ENCODE measurements around the gene GABRB1. TPM values are rescaled to one million over a fixed set of nuclear protein-coding genes. Genes with fewer than 3 reads are reported as not detected.

The GABRB1 gene
- total RNA-seq, 4 donors from 2014 or later, result not detected

GRCh38 chr4:47195706-47196105 lies 164.3 kb downstream of the GABRB1 start:
- no peaks in the 10 kb centered on the region for H3K36me3 ChIP-seq
- no peak overlapping the region for H3K27ac ChIP-seq
- ATAC-seq, result no peak

GRCh38 chr4:47198791-47199190 lies 167.4 kb downstream of the GABRB1 start:
- no peak overlapping the region for H3K27ac ChIP-seq
- H3K27me3 ChIP-seq, result no peaks in the 10 kb centered on the region
- 50 to 74% methylated on average over 1 to 5 of the region's 5 CpGs for WGBS, 2 donors (ENCODE audit: low coverage in 1 of 2)
- no peaks in the 10 kb centered on the region for H3K4me1 ChIP-seq
- TF ChIP-seq POLR2AphosphoS5 (IDR thresholded peaks at IDR 0.05), result no peak
- TF ChIP-seq EP300 (IDR thresholded peaks at IDR 0.05), result no peak
- TF ChIP-seq, protein P1, sequence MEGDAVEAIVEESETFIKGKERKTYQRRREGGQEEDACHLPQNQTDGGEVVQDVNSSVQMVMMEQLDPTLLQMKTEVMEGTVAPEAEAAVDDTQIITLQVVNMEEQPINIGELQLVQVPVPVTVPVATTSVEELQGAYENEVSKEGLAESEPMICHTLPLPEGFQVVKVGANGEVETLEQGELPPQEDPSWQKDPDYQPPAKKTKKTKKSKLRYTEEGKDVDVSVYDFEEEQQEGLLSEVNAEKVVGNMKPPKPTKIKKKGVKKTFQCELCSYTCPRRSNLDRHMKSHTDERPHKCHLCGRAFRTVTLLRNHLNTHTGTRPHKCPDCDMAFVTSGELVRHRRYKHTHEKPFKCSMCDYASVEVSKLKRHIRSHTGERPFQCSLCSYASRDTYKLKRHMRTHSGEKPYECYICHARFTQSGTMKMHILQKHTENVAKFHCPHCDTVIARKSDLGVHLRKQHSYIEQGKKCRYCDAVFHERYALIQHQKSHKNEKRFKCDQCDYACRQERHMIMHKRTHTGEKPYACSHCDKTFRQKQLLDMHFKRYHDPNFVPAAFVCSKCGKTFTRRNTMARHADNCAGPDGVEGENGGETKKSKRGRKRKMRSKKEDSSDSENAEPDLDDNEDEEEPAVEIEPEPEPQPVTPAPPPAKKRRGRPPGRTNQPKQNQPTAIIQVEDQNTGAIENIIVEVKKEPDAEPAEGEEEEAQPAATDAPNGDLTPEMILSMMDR (IDR thresholded peaks at IDR 0.05), result no peak
- no peak for TF ChIP-seq POLR2A (IDR thresholded peaks at IDR 0.05)
- no peaks in the 10 kb centered on the region for H3K9me3 ChIP-seq
- H3K4me3 ChIP-seq, result no peak overlapping the region
- H3K36me3 ChIP-seq, result no peaks in the 10 kb centered on the region
- ATAC-seq, result no peak

More at GRCh38 chr4:47195706-47196105, 164.3 kb downstream of the GABRB1 start:
- H3K9me3 ChIP-seq, result no peaks in the 10 kb centered on the region
- no peak overlapping the region for H3K4me3 ChIP-seq
- H3K27me3 ChIP-seq, result no peaks in the 10 kb centered on the region
- TF ChIP-seq EP300 (IDR thresholded peaks at IDR 0.05), result no peak
- TF ChIP-seq POLR2A (IDR thresholded peaks at IDR 0.05), result no peak
- TF ChIP-seq POLR2AphosphoS5 (IDR thresholded peaks at IDR 0.05), result no peak
- TF ChIP-seq, protein P1 (IDR thresholded peaks at IDR 0.05), result no peak
- no peaks in the 10 kb centered on the region for H3K4me1 ChIP-seq

DNA sequence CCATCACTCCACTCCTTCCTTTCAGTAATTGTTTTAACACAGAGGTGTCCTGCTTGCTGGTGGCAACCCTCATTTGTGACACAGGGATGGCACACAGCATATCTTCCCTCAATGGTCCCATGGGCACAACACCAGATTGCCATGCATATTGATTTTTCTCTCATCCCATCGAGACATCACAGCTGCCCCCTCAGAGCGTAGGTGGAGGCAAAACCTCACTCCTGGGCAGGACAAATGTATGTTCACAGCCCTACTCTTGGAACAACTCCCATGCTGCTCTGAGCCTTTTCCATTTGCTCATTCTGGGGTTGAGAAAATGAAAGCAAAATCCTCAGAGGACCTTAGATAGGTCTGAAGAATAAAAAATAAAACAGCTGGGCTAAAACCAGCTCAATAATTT lies 172.2 kb downstream of the GABRB1 start:
- H3K27me3 ChIP-seq, result no peaks in the 10 kb centered on the region
- no peaks in the 10 kb centered on the region for H3K36me3 ChIP-seq
- H3K27ac ChIP-seq, result no peak overlapping the region
- H3K9me3 ChIP-seq, result no peaks in the 10 kb centered on the region
- H3K4me1 ChIP-seq, result no peaks in the 10 kb centered on the region
- TF ChIP-seq EP300 (IDR thresholded peaks at IDR 0.05), result no peak
- TF ChIP-seq POLR2A (IDR thresholded peaks at IDR 0.05), result no peak
- TF ChIP-seq, protein P1 (IDR thresholded peaks at IDR 0.05), result no peak
- TF ChIP-seq POLR2AphosphoS5 (IDR thresholded peaks at IDR 0.05), result no peak
- no peak overlapping the region for H3K4me3 ChIP-seq
- no peak for ATAC-seq
- WGBS, 2 donors (ENCODE audit: low coverage in 1 of 2), result 55 to 75% methylated on average over 2 of the region's 2 CpGs

- no peak for ATAC-seq
- TF ChIP-seq, protein P1 (IDR thresholded peaks at IDR 0.05), result no peak
- TF ChIP-seq POLR2A (IDR thresholded peaks at IDR 0.05) (no peak), EP300 (IDR thresholded peaks at IDR 0.05) (no peak), POLR2AphosphoS5 (IDR thresholded peaks at IDR 0.05) (no peak)
- WGBS, 2 donors (ENCODE audit: low coverage in 1 of 2), result 94 to 100% methylated on average over 1 of the region's 1 CpG
Observed at GRCh38 chr4:47207555-47207954, 176.2 kb downstream of the GABRB1 start.

DNA sequence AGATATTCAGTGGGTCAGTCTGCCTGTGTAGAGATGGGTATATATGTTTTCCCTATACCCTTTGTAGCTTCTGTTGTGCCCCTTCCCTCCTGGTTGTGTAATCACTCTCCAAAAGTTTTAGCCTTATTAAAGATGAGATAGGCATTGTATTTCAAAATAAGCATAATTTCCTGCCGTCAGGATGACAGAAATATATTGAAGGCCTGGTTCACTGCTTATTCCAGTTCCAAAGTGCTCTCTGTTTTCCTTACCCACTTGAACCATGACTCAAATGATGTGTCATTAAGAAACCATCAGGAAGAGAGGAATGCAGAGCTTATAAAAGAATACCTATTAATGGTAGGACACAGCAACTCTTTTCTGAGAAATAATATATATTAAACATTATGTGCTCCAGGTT lies 178.5 kb downstream of the GABRB1 start:
- no peak for TF ChIP-seq POLR2A (IDR thresholded peaks at IDR 0.05)
- TF ChIP-seq EP300 (IDR thresholded peaks at IDR 0.05), result no peak
- TF ChIP-seq POLR2AphosphoS5 (IDR thresholded peaks at IDR 0.05), result no peak
- TF ChIP-seq, protein P1 (IDR thresholded peaks at IDR 0.05), result no peak
- Histone ChIP-seq H3K4me1 (no peaks in the 10 kb centered on the region), H3K9me3 (no peaks in the 10 kb centered on the region), H3K27me3 (no peaks in the 10 kb centered on the region), H3K36me3 (no peaks in the 10 kb centered on the region), H3K27ac (no peak overlapping the region), H3K4me3 (no peak overlapping the region)
- WGBS, 2 donors (ENCODE audit: low coverage in 1 of 2), result 13 to 33% methylated on average over 1 of the region's 1 CpG
- no peak for ATAC-seq

More at GRCh38 chr4:47207555-47207954, 176.2 kb downstream of the GABRB1 start:
- no peaks in the 10 kb centered on the region for H3K27me3 ChIP-seq
- H3K9me3 ChIP-seq, result no peaks in the 10 kb centered on the region
- no peaks in the 10 kb centered on the region for H3K4me1 ChIP-seq
- H3K36me3 ChIP-seq, result no peaks in the 10 kb centered on the region
- H3K27ac ChIP-seq, result no peak overlapping the region
- H3K4me3 ChIP-seq, result no peak overlapping the region
